HL-60 (cell line): ENCODE data around the gene MZF1.
"Not testable (repeated sequence)": the region's sequence is repeated elsewhere in the genome, so short reads cannot be mapped to it uniquely, and the experiment has no call there.

ENCODE experiments used
- DNase-seq, 2 experiments: peaks; one replicate each; pipeline ENCODE4 v3.0.0-alpha.2; 2010 to 2020; ENCODE audit warnings: low read depth in 1 of 2, low spot score in 1 of 2
- H3K27ac ChIP-seq: fragments of 250-450 bp; sonication (Bioruptor Pico); replicated peaks from 2 replicates; pipeline ENCODE4 v1.5.1; 2020; ENCODE audit warnings: mild to moderate bottlenecking, moderate library complexity
- H3K27me3 ChIP-seq: fragments of 250-450 bp; sonication (Bioruptor Pico); 2 replicates; pipeline ENCODE4 v1.5.1; 2021; ENCODE audit warnings: mild to moderate bottlenecking, moderate library complexity; ENCODE audit not compliant: insufficient read depth, poor library complexity, severe bottlenecking
- H3K4me3 ChIP-seq: replicated peaks from 2 replicates; pipeline ENCODE4 v1.5.1; 2011; ENCODE audit warnings: mild to moderate bottlenecking, control low read depth, low read length; ENCODE audit not compliant: insufficient read depth
- GABPA ChIP-seq: IDR thresholded peaks from 2 replicates; pipeline ENCODE4 v1.6.1; 2012; ENCODE audit warnings: low read depth
- POLR2AphosphoS5 ChIP-seq: IDR thresholded peaks from 2 replicates; pipeline ENCODE4 v1.6.1; 2012; ENCODE audit warnings: low read depth
- SPI1 ChIP-seq: IDR thresholded peaks from 2 replicates; pipeline ENCODE4 v1.6.1; 2012; ENCODE audit warnings: low read depth, mild to moderate bottlenecking, borderline replicate concordance
- TF ChIP-seq, protein P1 (sequence below): IDR thresholded peaks from 2 replicates; pipeline ENCODE4 v1.6.1; 2012; ENCODE audit warnings: low read depth; ENCODE audit not compliant: insufficient replicate concordance
- TF ChIP-seq, protein P2 (sequence below): IDR thresholded peaks from one replicate; pipeline ENCODE4 v1.5.1; 2011; ENCODE audit warnings: low read length, control low read depth, inconsistent platforms; ENCODE audit not compliant: insufficient read depth

The MZF1 gene

DNA sequence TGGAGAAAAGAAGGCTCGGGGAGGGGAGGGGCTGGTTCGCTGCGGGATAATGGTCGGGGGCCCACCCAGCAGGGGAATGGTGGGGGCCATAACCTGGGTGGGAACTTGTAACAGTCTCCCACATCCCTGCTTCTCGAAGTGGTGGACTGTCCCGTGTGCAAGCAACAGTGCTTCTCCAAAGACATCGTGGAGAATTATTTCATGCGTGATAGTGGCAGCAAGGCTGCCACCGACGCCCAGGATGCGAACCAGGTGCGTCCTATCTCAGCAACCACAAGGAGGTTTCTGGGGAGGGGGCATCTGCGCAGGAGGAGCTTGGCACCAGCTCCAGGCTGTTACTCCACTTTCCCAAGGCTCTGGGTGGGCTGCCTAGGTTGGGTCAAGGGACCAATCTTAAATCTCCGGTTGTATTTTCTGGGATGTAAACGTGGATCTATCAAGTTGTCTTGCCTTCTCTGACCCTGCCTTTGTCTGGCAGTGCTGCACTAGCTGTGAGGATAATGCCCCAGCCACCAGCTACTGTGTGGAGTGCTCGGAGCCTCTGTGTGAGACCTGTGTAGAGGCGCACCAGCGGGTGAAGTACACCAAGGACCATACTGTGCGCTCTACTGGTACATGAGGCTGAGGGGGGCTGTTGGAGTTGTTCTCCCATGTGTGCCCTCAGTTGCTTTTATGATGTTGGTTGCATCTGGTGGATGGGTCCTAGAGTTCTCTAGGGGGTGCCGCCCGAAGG, 27.7 kb downstream of the MZF1 start:
- Histone ChIP-seq H3K27ac (peak overlapping the region; percentile 74), H3K4me3 (peak overlapping the region; percentile 99), H3K27me3 (no peaks in the 10 kb centered on the region)
- DNase-seq: no peak
- TF ChIP-seq GABPA (no peak), POLR2AphosphoS5 (no peak), SPI1 (no peak)
- TF ChIP-seq, protein P1, sequence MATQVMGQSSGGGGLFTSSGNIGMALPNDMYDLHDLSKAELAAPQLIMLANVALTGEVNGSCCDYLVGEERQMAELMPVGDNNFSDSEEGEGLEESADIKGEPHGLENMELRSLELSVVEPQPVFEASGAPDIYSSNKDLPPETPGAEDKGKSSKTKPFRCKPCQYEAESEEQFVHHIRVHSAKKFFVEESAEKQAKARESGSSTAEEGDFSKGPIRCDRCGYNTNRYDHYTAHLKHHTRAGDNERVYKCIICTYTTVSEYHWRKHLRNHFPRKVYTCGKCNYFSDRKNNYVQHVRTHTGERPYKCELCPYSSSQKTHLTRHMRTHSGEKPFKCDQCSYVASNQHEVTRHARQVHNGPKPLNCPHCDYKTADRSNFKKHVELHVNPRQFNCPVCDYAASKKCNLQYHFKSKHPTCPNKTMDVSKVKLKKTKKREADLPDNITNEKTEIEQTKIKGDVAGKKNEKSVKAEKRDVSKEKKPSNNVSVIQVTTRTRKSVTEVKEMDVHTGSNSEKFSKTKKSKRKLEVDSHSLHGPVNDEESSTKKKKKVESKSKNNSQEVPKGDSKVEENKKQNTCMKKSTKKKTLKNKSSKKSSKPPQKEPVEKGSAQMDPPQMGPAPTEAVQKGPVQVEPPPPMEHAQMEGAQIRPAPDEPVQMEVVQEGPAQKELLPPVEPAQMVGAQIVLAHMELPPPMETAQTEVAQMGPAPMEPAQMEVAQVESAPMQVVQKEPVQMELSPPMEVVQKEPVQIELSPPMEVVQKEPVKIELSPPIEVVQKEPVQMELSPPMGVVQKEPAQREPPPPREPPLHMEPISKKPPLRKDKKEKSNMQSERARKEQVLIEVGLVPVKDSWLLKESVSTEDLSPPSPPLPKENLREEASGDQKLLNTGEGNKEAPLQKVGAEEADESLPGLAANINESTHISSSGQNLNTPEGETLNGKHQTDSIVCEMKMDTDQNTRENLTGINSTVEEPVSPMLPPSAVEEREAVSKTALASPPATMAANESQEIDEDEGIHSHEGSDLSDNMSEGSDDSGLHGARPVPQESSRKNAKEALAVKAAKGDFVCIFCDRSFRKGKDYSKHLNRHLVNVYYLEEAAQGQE: no peak
- TF ChIP-seq, protein P2, sequence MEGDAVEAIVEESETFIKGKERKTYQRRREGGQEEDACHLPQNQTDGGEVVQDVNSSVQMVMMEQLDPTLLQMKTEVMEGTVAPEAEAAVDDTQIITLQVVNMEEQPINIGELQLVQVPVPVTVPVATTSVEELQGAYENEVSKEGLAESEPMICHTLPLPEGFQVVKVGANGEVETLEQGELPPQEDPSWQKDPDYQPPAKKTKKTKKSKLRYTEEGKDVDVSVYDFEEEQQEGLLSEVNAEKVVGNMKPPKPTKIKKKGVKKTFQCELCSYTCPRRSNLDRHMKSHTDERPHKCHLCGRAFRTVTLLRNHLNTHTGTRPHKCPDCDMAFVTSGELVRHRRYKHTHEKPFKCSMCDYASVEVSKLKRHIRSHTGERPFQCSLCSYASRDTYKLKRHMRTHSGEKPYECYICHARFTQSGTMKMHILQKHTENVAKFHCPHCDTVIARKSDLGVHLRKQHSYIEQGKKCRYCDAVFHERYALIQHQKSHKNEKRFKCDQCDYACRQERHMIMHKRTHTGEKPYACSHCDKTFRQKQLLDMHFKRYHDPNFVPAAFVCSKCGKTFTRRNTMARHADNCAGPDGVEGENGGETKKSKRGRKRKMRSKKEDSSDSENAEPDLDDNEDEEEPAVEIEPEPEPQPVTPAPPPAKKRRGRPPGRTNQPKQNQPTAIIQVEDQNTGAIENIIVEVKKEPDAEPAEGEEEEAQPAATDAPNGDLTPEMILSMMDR: no peak

DNA sequence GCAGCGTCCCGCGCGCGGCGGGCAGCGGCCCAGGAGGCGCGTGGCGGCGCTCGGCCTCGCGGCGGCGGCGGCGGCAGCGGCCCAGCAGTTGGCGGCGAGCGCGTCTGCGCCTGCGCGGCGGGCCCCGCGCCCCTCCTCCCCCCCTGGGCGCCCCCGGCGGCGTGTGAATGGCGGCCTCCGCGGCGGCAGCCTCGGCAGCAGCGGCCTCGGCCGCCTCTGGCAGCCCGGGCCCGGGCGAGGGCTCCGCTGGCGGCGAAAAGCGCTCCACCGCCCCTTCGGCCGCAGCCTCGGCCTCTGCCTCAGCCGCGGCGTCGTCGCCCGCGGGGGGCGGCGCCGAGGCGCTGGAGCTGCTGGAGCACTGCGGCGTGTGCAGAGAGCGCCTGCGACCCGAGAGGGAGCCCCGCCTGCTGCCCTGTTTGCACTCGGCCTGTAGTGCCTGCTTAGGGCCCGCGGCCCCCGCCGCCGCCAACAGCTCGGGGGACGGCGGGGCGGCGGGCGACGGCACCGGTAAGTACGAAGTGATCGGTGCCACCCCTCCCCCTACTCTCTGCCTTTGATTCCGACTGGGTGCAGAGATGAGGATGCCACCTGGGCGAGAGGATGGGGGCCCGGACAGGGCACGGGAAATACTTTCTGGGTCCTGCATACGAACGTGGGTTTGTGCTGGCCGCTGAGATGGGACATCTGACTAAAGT, 28.4 kb downstream of the MZF1 start:
- TF ChIP-seq GABPA (no peak), POLR2AphosphoS5 (peak; percentile 9; the same call in 1 of the 2 replicates)
- H3K4me3 ChIP-seq: peak overlapping the region; percentile 99
- peak in 1 of 2 experiments; percentile 55 for DNase-seq
- H3K27ac ChIP-seq: peak overlapping the region; percentile 76
- H3K27me3 ChIP-seq: no peaks in the 10 kb centered on the region

DNA sequence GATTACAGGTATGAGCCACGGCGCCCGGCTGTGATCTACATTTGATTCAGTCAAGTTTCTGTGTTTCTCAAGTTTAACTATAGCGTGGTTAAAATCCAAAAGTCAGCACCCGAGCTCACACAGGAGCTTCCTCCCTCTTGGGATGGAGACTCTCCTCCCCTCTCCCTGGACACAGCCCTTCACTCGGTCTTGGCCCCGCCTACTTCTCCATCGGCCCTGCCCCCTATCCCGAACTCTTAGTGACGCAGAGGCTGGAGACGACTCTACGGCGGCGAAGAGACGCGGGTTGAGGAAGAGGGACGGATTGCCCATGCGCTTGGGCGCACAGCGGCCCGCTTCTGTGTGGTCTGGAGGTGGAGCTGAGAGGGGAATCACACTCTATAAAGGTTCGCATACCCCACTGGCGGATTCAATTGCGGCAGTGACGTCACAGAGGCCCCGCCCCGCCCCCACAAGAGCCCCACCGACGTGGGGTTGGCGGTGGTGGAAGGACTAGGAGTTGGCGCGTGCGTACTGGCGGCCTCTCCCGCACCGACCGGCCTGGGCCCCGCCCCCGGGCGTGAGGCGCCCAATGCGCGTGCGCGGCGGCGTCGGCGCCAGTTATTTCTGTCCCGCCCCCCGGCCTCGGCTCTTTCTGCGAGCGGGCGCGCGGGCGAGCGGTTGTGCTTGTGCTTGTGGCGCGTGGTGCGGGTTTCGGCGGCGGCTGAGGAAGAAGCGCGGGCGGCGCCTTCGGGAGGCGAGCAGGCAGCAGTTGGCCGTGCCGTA, 29.1 kb downstream of the MZF1 start, which contains the start of gene TRIM28:
Gene TRIM28 (plus strand): TSS at position 239 of the 765 bp plus-strand sequence. CDS start 694 bp downstream, outside the sequence.
- Histone ChIP-seq H3K27me3 (no peaks in the 10 kb centered on the region), H3K27ac (peak within 1 kb of the TSS; percentile 76), H3K4me3 (peak within 1 kb of the TSS; percentile 99)
- peak; percentile 99 for DNase-seq
- TF ChIP-seq, protein P2: no peak
- TF ChIP-seq GABPA (no peak), POLR2AphosphoS5 (peak; percentile 97), SPI1 (0 out of 2 replicates have a peak, but pooled peaks have one; percentile 30)
- TF ChIP-seq, protein P1: no peak

DNA sequence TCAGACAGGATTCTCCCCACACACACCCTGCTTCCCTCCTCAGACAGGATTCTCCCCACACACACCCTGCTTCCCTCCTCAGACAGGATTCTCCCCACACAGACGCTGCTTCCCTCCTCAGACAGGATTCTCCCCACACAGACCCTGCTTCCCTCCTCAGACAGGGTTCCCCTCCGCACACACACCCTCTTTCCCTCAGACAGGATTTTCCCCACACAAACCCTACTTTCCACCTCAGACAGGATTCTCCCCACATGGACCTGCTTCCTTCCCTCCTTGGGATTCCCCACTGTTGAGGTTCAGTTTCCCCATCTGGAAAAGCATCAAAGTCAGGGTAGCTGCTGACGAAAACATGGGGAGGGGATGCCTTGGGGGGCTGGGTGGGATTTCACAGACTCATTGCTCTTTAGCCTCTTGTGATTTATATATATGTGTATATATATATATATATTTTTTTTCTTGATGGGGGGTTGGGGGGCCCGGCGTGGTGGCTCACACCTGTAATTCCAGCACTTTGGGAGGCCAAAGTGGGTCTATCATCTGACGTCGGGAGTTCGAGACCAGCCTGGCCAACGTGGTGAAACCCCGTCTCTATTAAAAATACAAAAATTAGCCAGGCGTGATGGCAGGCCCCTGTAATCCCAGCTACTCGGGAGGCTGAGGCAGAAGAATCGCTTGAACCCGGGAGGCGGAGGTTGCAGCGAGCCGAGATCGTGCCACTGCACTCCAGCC, 30.3 kb downstream of the MZF1 start:
- H3K4me3 ChIP-seq, DNase-seq, H3K27me3 ChIP-seq: not testable (repeated sequence)
- H3K27ac ChIP-seq: peak overlapping the region; percentile 76

DNA sequence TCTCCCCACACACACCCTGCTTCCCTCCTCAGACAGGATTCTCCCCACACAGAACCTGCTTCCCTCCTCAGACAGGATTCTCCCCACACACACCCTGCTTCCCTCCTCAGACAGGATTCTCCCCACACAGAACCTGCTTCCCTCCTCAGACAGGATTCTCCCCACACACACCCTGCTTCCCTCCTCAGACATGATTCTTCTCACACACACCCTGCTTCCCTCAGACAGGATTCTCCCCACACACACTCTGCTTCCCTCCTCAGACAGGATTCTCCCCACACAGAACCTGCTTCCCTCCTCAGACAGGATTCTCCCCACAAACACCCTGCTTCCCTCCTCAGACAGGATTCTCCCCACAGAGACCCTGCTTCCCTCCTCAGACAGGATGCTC, 34.0 kb downstream of the MZF1 start:
- H3K27ac ChIP-seq, H3K4me3 ChIP-seq, H3K27me3 ChIP-seq, DNase-seq: not testable (repeated sequence)
